ENCODE data around the gene FGF14. TPM values are rescaled to one million over a fixed set of nuclear protein-coding genes. Genes with fewer than 3 reads are reported as not detected.
"Not testable (repeated sequence)": the region's sequence is repeated elsewhere in the genome, so short reads cannot be mapped to it uniquely, and the experiment has no call there.

The FGF14 gene
- total RNA-seq, 1 experiment from 2014 or later: 0.02 TPM

GRCh38 chr13:101869553-101869952 lies 532.3 kb downstream of the FGF14 start:
- Histone ChIP-seq H3K27me3 (no peaks in the 10 kb centered on the region), H3K36me3 (no peaks in the 10 kb centered on the region), H3K9me3 (replicated peaks) (no peaks in the 10 kb centered on the region), H3K27ac (no peak overlapping the region), H3K4me1 (no peaks in the 10 kb centered on the region), H3K4me3 (no peak overlapping the region)
- no peak for DNase-seq

GRCh38 chr13:101868585-101869469 lies 533.0 kb downstream of the FGF14 start:
- Histone ChIP-seq H3K36me3 (no peaks in the 10 kb centered on the region), H3K9me3 (replicated peaks) (no peaks in the 10 kb centered on the region), H3K27me3 (no peaks in the 10 kb centered on the region), H3K4me1 (no peaks in the 10 kb centered on the region), H3K4me3 (no peak overlapping the region), H3K27ac (no peak overlapping the region)
- DNase-seq: no peak

GRCh38 chr13:101866889-101867581 lies 534.8 kb downstream of the FGF14 start:
- H3K36me3 ChIP-seq: no peaks in the 10 kb centered on the region

GRCh38 chr13:101858860-101859259 lies 543.0 kb downstream of the FGF14 start:
- no peak for DNase-seq
- Histone ChIP-seq H3K4me3 (no peak overlapping the region), H3K27ac (no peak overlapping the region), H3K9me3 (replicated peaks) (no peaks in the 10 kb centered on the region), H3K36me3 (no peaks in the 10 kb centered on the region), H3K27me3 (no peaks in the 10 kb centered on the region), H3K4me1 (no peaks in the 10 kb centered on the region)

More at GRCh38 chr13:101866889-101867581, 534.8 kb downstream of the FGF14 start:
- no peak overlapping the region for H3K4me3 ChIP-seq
- H3K4me1 ChIP-seq: no peaks in the 10 kb centered on the region
- no peak overlapping the region for H3K27ac ChIP-seq
- H3K9me3 ChIP-seq (replicated peaks): no peaks in the 10 kb centered on the region
- no peak for DNase-seq
- no peaks in the 10 kb centered on the region for H3K27me3 ChIP-seq

- Histone ChIP-seq H3K4me3 (no peak overlapping the region), H3K27ac (no peak overlapping the region), H3K9me3 (replicated peaks) (no peaks in the 10 kb centered on the region), H3K36me3 (no peaks in the 10 kb centered on the region), H3K27me3 (no peaks in the 10 kb centered on the region), H3K4me1 (no peaks in the 10 kb centered on the region)
- DNase-seq: no peak
Observed at GRCh38 chr13:101846701-101847100, 555.1 kb downstream of the FGF14 start.

- Histone ChIP-seq H3K27ac (no peak overlapping the region), H3K4me3 (no peak overlapping the region), H3K27me3 (no peaks in the 10 kb centered on the region), H3K36me3 (no peaks in the 10 kb centered on the region), H3K9me3 (replicated peaks) (no peaks in the 10 kb centered on the region), H3K4me1 (no peaks in the 10 kb centered on the region)
- no peak for DNase-seq
Observed at GRCh38 chr13:101846249-101846648, 555.6 kb downstream of the FGF14 start.

- Histone ChIP-seq H3K27ac (no peak overlapping the region), H3K36me3 (no peaks in the 10 kb centered on the region), H3K4me1 (no peaks in the 10 kb centered on the region), H3K9me3 (replicated peaks) (no peaks in the 10 kb centered on the region), H3K4me3 (no peak overlapping the region), H3K27me3 (no peaks in the 10 kb centered on the region)
- DNase-seq: peak; percentile 2 to 6
Observed at GRCh38 chr13:101845245-101846020, 556.4 kb downstream of the FGF14 start.

- Histone ChIP-seq H3K9me3 (replicated peaks) (no peaks in the 10 kb centered on the region), H3K27ac (no peak overlapping the region), H3K27me3 (no peaks in the 10 kb centered on the region), H3K36me3 (no peaks in the 10 kb centered on the region), H3K4me3 (no peak overlapping the region), H3K4me1 (peaks cover 8% of the 10 kb centered on the region)
- DNase-seq: no peak
Observed at GRCh38 chr13:101841698-101842097, 560.1 kb downstream of the FGF14 start.

- no peak overlapping the region for H3K4me3 ChIP-seq
- H3K27me3 ChIP-seq: no peaks in the 10 kb centered on the region
- H3K9me3 ChIP-seq (replicated peaks): no peaks in the 10 kb centered on the region
- no peak overlapping the region for H3K27ac ChIP-seq
- DNase-seq: peak; percentile 13 to 49
- H3K36me3 ChIP-seq: no peaks in the 10 kb centered on the region
- H3K4me1 ChIP-seq: peaks cover 8% of the 10 kb centered on the region
Observed at GRCh38 chr13:101838323-101838722, 563.5 kb downstream of the FGF14 start.

- H3K4me3 ChIP-seq; H3K27me3 ChIP-seq; H3K9me3 ChIP-seq (replicated peaks); H3K27ac ChIP-seq; H3K36me3 ChIP-seq; DNase-seq; H3K4me1 ChIP-seq: not testable (repeated sequence)
Observed at GRCh38 chr13:101837778-101838177, 564.1 kb downstream of the FGF14 start.

GRCh38 chr13:101837288-101837687 lies 564.6 kb downstream of the FGF14 start:
- no peaks in the 10 kb centered on the region for H3K27me3 ChIP-seq
- no peak overlapping the region for H3K4me3 ChIP-seq
- DNase-seq: no peak
- no peak overlapping the region for H3K27ac ChIP-seq
- no peaks in the 10 kb centered on the region for H3K9me3 ChIP-seq (replicated peaks)
- peaks cover 8% of the 10 kb centered on the region for H3K4me1 ChIP-seq
- H3K36me3 ChIP-seq: no peaks in the 10 kb centered on the region

GRCh38 chr13:101835920-101836319 lies 565.9 kb downstream of the FGF14 start:
- no peak overlapping the region for H3K4me3 ChIP-seq

GRCh38 chr13:101833671-101834070 lies 568.2 kb downstream of the FGF14 start:
- Histone ChIP-seq H3K36me3 (no peaks in the 10 kb centered on the region), H3K4me1 (peaks cover 5% of the 10 kb centered on the region), H3K27ac (no peak overlapping the region), H3K9me3 (replicated peaks) (no peaks in the 10 kb centered on the region), H3K4me3 (no peak overlapping the region), H3K27me3 (no peaks in the 10 kb centered on the region)
- DNase-seq: no peak

More at GRCh38 chr13:101835920-101836319, 565.9 kb downstream of the FGF14 start:
- no peaks in the 10 kb centered on the region for H3K27me3 ChIP-seq
- no peaks in the 10 kb centered on the region for H3K9me3 ChIP-seq (replicated peaks)
- no peak for DNase-seq
- H3K27ac ChIP-seq: no peak overlapping the region
- peaks cover 8% of the 10 kb centered on the region for H3K4me1 ChIP-seq
- no peaks in the 10 kb centered on the region for H3K36me3 ChIP-seq

- no peaks in the 10 kb centered on the region for H3K4me1 ChIP-seq
- H3K27ac ChIP-seq: no peak overlapping the region
- no peak for DNase-seq
- no peaks in the 10 kb centered on the region for H3K27me3 ChIP-seq
- H3K4me3 ChIP-seq: no peak overlapping the region
- no peaks in the 10 kb centered on the region for H3K36me3 ChIP-seq
- no peaks in the 10 kb centered on the region for H3K9me3 ChIP-seq (replicated peaks)
Observed at GRCh38 chr13:101830035-101830434, 571.8 kb downstream of the FGF14 start.

GRCh38 chr13:101829484-101829883 lies 572.4 kb downstream of the FGF14 start:
- H3K27me3 ChIP-seq: no peaks in the 10 kb centered on the region
- H3K9me3 ChIP-seq (replicated peaks): no peaks in the 10 kb centered on the region
- no peak for DNase-seq
- H3K27ac ChIP-seq: no peak overlapping the region
- H3K4me1 ChIP-seq: no peaks in the 10 kb centered on the region
- H3K36me3 ChIP-seq: no peaks in the 10 kb centered on the region
- no peak overlapping the region for H3K4me3 ChIP-seq

Measured in SJCRH30 (cell line).